PC-9 (cell line): ENCODE results near the gene ITFG1.

ENCODE experiments used
- EZH2 ChIP-seq: fragments of 200-600 bp; sonication (generic); IDR thresholded peaks from 2 replicates; pipeline ENCODE4 v1.8.0; 2017; ENCODE audit warnings: antibody characterized with exemption, low read depth
- TF ChIP-seq, protein P1 (sequence below): fragments of 200-600 bp; sonication (generic); conservative IDR thresholded peaks from 2 replicates; pipeline ENCODE4 v1.6.1; 2017; ENCODE audit warnings: mixed run types, antibody characterized with exemption, mild to moderate bottlenecking, moderate library complexity

DNA sequence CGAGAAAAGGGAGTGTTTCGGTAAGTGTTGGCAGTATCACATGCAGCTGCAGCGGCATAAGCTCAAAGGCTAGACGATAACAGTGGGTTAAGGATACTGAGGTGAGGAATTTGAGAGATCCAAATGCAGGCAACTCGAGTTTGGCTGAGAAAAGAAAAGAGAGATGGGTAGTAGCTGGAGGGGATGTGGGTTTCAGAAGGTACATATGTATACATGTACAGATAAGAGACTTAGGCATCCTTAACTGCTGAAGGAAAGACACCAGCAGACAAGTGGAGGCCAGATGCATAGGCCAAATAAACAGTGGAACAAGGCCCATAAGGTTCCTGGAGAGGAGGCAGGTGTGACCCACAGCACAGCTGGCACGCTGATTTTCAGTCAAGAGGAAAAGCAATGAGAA lies 230.6 kb downstream of the ITFG1 start:
- TF ChIP-seq, protein P1, sequence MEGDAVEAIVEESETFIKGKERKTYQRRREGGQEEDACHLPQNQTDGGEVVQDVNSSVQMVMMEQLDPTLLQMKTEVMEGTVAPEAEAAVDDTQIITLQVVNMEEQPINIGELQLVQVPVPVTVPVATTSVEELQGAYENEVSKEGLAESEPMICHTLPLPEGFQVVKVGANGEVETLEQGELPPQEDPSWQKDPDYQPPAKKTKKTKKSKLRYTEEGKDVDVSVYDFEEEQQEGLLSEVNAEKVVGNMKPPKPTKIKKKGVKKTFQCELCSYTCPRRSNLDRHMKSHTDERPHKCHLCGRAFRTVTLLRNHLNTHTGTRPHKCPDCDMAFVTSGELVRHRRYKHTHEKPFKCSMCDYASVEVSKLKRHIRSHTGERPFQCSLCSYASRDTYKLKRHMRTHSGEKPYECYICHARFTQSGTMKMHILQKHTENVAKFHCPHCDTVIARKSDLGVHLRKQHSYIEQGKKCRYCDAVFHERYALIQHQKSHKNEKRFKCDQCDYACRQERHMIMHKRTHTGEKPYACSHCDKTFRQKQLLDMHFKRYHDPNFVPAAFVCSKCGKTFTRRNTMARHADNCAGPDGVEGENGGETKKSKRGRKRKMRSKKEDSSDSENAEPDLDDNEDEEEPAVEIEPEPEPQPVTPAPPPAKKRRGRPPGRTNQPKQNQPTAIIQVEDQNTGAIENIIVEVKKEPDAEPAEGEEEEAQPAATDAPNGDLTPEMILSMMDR = no peak
- TF ChIP-seq EZH2 = no peak
